Left renal pelvis (tissue), 4 donors: ENCODE measurements around the gene CA10. TPM values are rescaled to one million over a fixed set of nuclear protein-coding genes. Genes with fewer than 3 reads are reported as not detected.

ENCODE experiments used
- DNase-seq, 4 donors: peaks; one replicate each; pipeline ENCODE4 v3.0.0-alpha.2; 2013; ENCODE audit warnings: low read depth in 4 of 4, low spot score in 3 of 4
- polyA plus RNA-seq, 4 donors: library from polyadenylated mRNA; unstranded; fragments of 120-200 nt; gene quantifications; one replicate each; pipeline ENCODE4 v1.2.1, GENCODE V29; 2013; ENCODE audit not compliant: insufficient read length in 4 of 4

CA10 gene
- polyA plus RNA-seq = 10 to 100 TPM in 2 of 4 donors, 1 to 10 TPM in 2; 6.7 to 16.1 (median 10.7) TPM

DNA sequence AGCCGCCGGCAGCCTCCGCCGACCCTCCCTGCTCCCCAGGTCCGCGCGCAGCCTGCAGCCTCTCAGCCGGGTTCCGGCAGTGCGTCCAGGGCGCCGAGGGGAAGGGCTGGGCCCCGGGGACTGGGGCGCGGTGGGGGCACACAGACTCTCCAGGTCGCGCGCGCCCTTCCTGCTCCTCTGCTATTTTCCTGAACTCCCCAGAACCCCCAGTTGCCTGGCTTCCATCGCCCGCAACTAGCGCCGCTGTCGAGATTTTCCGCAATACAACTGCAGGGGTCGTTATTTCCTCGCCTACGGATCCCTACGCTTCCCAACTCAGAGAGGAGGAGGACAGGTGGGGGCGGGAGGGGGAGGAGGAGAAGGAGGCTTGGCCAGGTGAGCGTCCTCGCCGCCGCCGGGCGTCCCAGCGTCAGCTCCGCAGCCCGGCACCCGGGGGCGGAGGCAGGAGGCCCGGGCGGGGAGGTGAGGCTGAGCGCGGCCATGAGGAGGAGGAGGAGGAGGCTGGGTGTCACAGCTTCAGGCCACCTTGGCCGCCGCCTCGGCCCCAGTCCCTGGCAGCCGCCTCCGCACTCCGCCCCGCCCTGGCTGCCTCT lies at the start of gene CA10:
TSS of gene CA10 (minus strand) at position 265 of the 593 bp plus-strand sequence.
- DNase-seq = no peak

DNA sequence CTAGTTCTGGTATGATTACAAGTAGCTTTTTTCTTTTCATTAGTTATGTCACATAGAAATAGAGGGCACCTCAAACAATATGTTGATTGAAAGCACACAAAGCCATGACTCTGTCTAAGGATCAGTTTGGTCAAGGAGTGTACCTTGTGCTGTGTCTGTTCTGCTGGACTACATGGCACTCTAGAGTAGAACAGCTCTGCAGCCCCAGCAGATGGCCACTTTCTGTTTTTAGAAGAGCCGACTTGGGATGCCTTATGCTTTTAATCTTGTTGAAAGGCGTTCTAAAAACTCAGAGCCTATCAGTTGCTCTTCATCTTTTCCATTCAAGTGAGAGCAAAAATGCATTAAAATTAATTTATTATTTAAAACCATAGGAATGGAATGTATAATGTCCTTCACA lies 49.3 kb upstream of the CA10 start:
- DNase-seq = no peak

DNA sequence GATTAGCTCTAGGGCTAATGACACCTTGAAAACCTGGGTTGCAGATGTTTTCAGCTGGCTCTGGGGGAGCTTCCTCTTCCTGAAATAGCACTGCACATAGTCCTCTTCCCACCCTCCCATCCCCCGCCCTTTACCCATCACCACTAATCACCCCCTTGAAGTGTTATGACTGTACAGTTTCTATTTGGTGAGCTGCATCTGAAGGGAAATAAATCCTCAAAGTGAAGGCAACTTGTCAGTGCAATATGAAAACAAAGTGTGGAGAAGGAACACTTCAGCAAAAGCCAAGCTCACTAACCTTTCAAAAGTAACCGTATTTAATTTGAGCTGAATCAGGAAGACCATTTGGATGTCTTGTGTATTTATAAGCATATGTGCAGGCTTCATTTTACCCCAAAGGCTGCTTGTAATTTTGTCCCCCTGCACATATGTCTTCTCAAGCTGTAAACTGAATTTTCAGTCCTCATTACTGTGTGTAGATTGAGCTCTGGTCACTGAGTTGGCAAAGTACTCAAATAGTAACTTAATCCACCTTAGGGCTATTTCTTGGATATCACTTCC lies 44.1 kb upstream of the CA10 start:
- no peak for DNase-seq

DNA sequence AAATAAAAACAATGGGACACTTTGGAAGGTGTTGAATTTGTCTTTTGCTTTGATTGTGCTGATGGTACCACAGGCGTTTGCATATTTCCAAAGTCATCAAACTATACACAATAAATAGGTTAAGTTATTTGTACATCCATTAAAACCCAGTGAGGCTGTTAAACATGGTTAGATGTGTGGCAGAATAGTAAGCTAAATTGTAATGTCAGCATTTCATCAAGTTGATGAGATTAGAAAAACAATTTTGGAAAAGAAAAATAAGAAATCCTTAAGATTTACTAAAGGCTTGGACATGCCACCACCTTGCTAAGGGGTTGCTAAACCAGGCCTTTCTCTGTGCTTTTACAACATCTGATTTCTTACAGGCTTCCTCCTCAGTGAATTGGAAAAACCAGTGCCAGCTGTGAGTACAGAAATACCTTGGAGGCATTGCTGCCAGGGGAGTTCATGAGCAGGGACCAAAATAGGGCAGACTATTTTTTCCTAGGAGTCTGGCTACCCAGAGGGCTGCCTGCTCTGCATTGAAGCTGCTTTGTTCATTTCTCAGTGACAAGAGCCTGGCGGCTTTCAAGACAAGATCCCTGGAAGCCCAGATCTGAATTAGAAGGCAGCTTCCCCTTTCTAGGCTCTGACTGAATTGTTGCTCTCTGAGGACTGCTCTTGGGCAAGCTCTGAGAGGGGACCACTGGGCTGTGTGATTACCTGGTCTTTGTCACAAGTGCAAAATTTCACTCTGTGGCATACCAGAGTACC lies 43.4 kb upstream of the CA10 start:
- no peak for DNase-seq

DNA sequence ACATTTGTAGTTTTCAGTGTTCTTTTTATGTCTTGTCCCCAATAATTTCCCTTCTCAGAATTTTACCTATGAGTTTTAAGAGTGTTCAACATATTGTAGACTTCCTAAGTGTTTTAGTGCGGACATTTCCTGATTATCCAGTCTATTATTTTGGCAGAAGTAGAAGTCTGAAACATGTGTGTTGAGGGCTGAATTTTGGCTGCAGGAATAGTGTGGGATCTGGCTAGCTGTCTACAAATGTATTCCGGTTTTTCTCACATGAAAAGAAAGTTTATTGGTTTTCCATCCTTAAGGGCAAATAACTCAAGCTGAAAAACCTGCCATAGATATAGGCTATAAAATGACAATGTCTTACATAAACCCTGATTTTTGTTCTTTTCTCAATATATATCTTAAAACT lies 33.0 kb upstream of the CA10 start:
- no peak for DNase-seq

DNA sequence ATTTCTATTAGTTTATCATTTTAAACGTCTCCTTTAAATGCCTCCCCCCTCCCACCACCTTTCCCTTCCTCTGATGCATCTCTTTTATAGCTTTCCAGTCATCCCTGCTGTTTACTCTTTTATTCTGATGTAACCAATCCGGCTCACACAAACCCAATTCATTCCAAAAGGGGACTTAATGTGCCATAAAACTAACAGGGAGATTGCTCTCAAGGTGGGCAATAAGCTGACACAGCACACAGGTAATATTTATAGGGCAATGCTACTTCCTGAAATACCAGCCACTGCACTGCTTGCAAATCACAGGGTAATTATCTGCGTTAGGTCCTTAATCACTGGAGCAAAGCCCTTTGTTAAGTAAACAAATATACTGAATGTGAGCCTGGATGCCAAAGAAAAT lies 23.3 kb upstream of the CA10 start:
- no peak for DNase-seq

DNA sequence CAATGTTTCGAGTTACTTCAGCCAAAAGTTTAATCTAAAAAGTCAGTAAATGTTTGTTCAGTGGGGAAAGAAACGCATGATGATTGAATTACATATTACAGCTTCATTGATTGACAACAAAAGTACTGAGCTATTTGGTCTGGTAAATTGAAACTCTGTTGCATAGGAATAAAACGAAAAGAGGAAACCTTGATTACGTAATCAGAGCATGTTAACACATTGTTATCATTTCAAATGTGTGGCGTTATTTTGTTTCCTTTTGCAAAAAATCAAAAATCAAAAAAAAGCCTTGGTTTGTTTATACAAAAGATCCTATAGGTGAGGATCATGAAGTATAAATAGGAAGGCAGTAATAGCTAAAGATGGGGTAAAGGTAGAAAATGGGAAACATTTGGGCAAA lies 19.5 kb upstream of the CA10 start:
- no peak for DNase-seq

DNA sequence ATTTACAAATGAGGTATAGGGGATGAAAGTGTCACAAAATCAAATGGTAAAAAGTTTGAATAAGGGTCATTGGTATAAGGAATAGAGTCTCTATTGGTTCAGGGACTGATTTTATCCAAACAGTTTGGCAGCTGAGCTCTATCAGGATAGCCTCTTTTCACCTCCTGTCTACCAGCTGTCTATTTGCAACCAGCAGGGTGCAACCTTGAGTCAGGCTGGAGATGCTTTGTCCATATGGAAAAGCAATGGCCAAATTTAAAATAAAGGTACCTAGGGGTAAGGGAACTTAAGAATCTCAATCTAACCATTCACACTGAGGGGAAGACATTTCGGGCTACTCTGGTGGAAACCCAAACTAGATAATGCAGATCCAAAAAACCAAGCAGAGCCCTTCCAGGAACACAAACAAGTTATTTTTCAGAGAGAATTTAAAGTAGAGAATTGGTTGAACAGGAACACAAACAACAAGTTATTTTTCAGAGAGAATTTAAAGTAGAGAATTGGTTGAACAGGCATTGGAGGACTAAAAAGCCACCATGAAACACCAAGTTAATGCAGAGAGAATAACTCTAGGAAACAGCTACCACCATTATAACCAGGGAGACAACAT lies 12.6 kb upstream of the CA10 start:
- no peak for DNase-seq

DNA sequence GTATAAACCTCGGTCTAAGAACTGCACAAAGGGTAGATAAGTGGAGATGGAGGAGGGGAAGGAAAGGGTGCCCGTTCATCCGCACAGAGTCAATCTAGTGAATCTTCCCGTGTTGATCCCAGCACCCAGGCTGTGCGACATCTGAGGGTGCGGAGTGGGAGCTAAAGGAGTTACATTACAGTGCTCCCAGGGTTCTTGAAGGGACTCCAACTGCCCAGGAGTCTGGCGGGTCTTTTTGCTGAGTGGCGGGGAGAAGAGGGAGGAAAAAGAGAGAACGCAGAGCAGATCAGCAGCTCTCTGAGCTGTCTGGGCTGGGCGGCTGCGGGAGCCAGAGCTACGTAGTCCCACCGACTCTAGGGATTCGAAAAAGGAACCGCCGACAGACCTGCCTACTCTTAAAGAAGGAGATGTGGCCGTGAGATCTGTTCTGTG lies 1.6 kb upstream of the CA10 start:
- DNase-seq = no peak

DNA sequence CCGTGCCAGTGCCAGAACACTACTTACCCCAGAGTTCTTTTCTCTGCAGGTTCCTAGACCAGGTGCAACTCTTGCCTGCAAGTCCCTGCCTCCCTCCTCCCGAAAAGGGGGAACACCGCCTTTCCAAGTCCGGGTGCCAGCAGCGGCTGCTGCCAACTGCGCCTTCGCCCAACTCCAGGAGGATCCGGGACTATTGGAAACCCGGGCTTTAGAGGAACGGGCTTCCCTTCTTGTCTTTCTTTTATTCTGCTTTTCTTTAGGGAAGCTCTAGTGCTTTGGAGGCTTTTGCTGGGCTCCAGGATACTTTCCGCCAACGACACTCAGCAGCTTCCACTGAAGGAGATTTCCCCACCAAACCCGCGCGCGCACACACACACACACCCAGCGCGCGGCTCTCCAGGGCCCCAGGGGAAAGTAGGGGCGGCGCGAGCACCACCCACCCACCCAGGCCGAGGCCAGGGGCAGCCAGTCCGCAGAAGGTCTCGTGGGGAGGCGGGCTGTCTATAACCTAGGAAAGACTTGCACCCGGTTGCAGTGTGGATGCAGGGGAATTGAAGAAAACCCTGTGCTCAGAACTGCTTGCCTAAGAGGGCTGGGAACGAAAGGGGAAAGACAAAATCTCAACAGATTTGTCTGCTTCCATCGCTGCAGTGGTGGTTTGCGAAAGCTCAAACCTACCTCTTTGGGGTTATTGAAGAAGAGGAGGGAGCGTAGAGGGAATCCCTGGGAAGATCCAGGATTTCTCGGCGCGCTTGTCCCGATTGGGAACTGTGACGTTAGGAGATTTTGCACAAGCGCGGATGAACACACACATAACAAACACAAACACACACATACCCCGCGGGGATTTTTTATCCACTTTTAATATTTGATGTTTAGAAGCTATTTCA lies 977 bp upstream of the CA10 start:
- no peak for DNase-seq

DNA sequence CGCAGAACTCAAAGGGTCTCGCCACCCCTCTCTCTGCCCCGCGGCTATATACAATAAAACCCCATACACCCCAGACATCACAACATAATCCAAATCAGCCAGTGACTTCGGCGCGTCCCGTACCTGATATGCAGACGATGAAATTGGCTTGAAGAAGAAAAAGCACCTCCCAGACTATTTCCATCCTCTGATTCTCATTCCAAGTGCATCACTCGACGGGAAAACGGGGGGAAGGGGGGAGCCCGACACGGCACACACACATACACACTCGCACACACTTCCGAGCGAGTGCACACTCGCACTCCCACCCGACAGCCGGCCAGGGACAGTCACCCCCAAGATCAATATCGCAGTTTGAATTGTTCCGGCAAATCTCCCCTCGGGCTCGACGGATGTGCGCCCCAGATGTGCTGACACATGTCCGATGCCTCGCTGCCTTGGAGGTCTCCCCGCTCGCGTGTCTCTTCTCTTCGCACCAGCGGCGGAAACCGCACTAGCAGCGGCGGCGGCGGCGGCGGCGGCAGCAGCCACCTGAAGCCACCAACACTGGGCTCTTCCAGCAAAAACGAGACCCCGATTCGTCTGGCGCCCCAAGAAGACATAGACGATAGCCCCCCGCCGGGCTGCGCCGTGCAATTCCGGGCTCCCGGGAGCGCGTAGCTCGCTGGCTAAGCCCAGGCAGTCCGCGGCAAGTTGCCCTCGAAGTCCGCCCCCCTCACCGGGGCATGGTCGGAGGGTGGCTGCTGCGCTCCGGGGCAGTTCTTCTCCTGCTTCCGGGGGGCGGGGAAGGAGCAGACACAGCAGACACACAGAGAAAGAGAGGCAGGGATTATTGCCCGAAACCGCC lies 688 bp downstream of the CA10 start:
- no peak for DNase-seq

DNA sequence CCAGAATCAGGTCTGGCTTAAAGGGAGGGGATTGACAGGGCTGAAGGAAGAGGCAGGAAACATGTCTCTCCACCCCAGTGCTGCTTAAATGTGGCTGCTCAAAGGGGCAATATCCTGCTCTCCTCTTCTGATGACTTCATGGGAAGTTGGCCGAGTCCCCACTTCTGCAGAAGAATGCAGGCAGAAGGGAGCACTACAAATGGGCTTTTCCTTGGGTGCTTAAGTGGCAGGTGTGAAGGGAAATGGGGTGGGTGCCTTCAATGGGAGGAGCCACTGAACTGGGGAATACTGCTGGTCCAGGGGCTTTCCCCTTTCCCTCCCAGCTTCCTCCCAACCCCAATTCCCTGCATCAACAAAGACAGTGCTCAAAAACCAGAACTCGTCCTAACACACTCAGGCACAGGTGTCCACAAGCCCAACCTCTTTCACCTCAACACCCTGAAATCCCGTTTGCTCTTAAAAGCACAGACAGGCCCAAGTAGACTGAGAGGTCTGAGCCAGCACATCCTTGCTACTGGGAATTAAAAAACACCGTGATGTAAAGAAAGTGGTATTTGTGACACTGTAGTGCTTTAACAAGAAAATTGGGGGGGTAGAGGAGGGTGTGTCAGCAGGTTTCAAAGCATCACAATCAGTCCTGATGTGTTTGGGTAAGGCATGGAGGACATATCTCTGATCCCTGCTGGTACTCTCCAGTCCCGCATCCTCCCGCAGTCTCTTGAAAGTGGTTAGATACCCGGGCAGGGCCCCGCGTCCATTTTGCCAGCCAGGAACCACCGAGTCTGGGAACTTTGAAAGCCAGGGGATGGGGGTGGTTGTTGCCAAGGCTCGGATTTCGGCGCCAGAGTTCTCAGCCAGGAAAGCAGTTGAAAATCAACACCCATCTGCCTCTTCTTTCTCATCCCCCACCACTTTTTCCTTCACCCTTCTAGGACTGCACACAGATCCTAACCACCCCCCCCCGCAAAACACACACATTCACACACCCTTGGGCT lies 1.6 kb downstream of the CA10 start:
- no peak for DNase-seq

DNA sequence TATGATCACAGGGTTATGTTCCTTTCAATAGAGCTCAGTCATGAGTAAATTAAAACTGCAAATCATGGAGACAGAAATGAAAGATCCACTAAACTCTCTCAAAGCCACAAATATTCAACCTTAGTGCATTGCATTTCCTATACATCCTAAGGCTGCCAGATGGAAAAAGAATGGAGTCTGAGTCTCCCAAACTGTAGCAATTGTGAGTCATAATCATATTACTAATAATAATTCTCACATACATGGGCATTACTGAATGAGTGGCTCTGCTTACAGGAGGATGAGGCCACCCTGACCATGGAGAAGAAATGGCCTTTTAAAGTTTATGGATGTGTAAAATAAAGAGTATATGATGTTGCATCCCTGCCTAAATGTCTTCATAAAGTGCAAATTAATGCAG lies 3.2 kb downstream of the CA10 start:
- no peak for DNase-seq

DNA sequence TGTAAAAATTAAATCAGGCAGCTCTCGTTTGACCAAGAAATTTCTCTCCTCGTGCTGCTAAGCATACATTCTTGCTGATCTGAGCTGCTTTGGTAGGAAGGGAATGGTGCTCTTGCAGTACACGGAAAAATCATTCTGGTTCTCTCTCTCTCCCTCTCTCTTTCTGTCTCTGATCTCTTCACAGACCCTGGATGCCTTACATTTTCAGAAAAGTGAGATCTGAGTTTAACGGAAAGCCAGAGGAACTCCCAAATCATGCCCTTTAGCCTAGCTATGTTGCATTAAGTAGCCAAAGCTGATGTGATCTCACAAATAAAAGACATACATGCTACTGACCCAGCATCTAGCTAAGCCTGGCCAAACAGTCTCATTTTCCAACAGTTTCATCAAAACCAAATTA lies 4.0 kb downstream of the CA10 start:
- DNase-seq = no peak

DNA sequence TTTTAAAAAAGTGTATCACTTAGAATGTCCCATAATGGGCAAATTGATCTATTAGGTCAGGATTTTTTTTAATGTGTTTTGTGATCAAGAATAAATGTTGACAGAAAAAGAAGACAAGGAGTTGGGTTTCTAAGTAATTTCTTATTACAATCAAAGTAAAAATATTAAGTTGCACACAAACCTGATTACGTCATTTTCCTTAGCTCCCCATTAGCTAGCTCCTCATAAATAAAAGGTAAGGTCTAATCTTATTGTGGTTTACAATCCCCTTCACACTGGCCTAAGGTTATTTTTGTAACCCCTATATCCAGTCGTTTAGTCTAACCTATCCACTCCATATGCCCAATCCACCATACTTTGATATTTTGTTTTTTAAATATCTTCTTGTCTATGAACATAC lies 7.6 kb downstream of the CA10 start:
- DNase-seq = no peak

DNA sequence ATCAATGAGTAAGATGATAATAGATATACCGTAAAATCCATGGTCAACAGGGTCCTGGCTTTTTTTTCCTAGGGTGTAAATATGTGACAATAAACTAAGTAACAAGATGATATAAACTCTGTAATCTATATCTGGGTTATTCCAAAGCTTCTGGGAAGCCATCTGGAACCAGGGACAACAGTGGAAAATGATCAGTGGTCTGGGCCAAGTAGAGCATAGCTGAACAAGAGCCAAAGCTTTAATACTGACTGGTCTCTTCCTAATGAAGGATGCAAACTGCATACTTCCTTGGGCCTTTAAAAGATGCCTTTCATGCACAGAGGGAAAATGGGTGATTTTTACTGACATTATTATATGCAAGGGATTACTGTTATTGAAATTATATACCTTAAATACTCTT lies 8.9 kb downstream of the CA10 start:
- DNase-seq = no peak

DNA sequence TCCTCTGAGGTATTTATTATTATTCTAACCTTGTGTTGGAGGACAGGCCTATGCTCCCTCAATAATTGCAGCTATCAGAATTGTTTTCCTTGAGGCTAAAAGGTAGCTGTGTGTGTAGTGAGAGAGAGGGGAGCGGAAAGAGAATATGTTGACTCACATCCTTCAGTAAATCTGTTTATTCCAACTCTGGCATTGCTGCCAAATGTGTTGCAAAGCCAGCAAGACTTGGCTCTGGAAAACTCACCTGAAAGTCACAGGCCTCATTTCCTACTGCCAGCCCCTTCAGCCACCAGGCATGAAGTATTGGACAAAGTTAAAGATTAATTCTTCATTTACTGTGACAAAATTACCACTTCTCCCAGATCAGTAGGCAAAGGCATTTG lies 9.6 kb downstream of the CA10 start:
- DNase-seq = no peak

DNA sequence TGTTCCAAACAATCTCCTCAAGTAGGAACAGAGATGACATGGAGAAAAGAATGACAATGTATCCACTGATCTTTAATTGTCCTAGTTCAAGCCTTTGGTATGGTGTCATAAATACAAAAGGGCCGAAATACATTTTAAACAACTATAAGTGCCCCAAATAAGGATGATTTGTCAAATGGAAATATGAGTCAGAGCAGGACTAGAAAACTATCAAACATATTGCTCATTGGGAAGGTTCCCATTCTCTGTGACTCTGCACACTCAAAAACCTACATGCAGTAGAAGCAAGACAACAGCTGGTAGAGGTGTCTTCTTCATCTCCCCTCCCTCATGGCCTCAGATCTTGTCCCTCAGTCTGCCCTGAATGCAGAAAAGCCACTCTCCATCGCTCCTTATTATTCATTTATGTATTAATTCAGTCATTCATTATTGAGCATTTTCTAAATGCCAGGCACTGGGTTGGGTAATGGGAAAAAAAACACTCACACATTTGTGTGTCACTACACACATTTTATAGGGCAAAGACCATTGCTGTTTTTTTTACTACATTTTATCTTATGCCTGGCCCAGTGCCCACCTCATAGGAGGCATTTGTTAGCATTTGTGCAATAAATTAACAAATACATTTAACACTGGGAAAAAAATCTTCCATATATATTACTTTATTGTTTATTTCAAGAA lies 10.1 kb downstream of the CA10 start:
- no peak for DNase-seq
